Mesothelial cell of epicardium (in vitro differentiated cells): Measurements from ENCODE around the gene MARS1. TPM values are rescaled to one million over a fixed set of nuclear protein-coding genes. Genes with fewer than 3 reads are reported as not detected.

Source experiments
- DNase-seq, 2 experiments: peaks; one replicate each; pipeline ENCODE4 v3.0.0; 2021; ENCODE audit warnings: low spot score in 2 of 2; ENCODE audit not compliant: unreplicated experiment in 2 of 2
- H3K27ac Mint-ChIP-seq: 2 replicates; pipeline ENCODE4 v1.8.0; 2021; ENCODE audit warnings: mixed read lengths
- H3K27me3 Mint-ChIP-seq: 2 replicates; pipeline ENCODE4 v1.8.0; 2021; ENCODE audit warnings: low read depth, mixed read lengths
- H3K36me3 Mint-ChIP-seq: 2 replicates; pipeline ENCODE4 v1.8.0; 2021; ENCODE audit warnings: mixed read lengths
- H3K4me1 Mint-ChIP-seq: 2 replicates; pipeline ENCODE4 v1.8.0; 2021; ENCODE audit warnings: mixed read lengths
- H3K4me3 Mint-ChIP-seq: 2 replicates; pipeline ENCODE4 v1.8.0; 2021; ENCODE audit warnings: mild to moderate bottlenecking, moderate library complexity, mixed read lengths
- H3K9me3 Mint-ChIP-seq: 2 replicates; pipeline ENCODE4 v1.8.0; 2021; ENCODE audit warnings: mixed read lengths
- CTCF ChIP-seq: fragments of 200-600 bp; sonication (generic); IDR thresholded peaks from one replicate; pipeline ENCODE4 v1.5.0; 2021; ENCODE audit warnings: antibody characterized with exemption; ENCODE audit not compliant: unreplicated experiment
- total RNA-seq: library from RNA; stranded (reverse); gene quantifications from 3 replicates; pipeline ENCODE4 v1.2.1, GENCODE V29; 2021

MARS1 gene
- total RNA-seq, 1 donor from 2014 or later = 177 TPM

GRCh38 chr12:57467212-57467874 lies 20.5 kb upstream of the MARS1 start:
- no peak for DNase-seq
- no peaks in the 10 kb centered on the region for H3K36me3 Mint-ChIP-seq
- peaks cover 6% of the 10 kb centered on the region for H3K4me1 Mint-ChIP-seq
- no peak overlapping the region for H3K4me3 Mint-ChIP-seq
- H3K27ac Mint-ChIP-seq = no peak overlapping the region
- TF ChIP-seq CTCF = no peak
- peaks cover 92% of the 10 kb centered on the region for H3K27me3 Mint-ChIP-seq
- no peaks in the 10 kb centered on the region for H3K9me3 Mint-ChIP-seq

GRCh38 chr12:57467915-57468314 lies 20.0 kb upstream of the MARS1 start:
- TF ChIP-seq CTCF = no peak
- no peaks in the 10 kb centered on the region for H3K36me3 Mint-ChIP-seq
- DNase-seq = no peak
- H3K4me1 Mint-ChIP-seq = peaks cover under 1% of the 10 kb centered on the region
- H3K27me3 Mint-ChIP-seq = peaks cover 92% of the 10 kb centered on the region
- no peaks in the 10 kb centered on the region for H3K9me3 Mint-ChIP-seq
- H3K4me3 Mint-ChIP-seq = no peak overlapping the region
- H3K27ac Mint-ChIP-seq = no peak overlapping the region

GRCh38 chr12:57469296-57470164 lies 18.3 kb upstream of the MARS1 start:
- Mint-ChIP-seq H3K36me3 (no peaks in the 10 kb centered on the region), H3K4me1 (peaks cover 2% of the 10 kb centered on the region), H3K9me3 (no peaks in the 10 kb centered on the region), H3K27ac (no peak overlapping the region), H3K4me3 (no peak overlapping the region), H3K27me3 (peaks cover 92% of the 10 kb centered on the region)
- no peak for TF ChIP-seq CTCF
- DNase-seq = no peak

- peaks cover 92% of the 10 kb centered on the region for H3K27me3 Mint-ChIP-seq
- no peaks in the 10 kb centered on the region for H3K9me3 Mint-ChIP-seq
- peaks cover 7% of the 10 kb centered on the region for H3K4me1 Mint-ChIP-seq
- no peak for DNase-seq
- H3K27ac Mint-ChIP-seq = no peak overlapping the region
- H3K4me3 Mint-ChIP-seq = no peak overlapping the region
- TF ChIP-seq CTCF = no peak
- no peaks in the 10 kb centered on the region for H3K36me3 Mint-ChIP-seq
Measured at GRCh38 chr12:57470286-57470969, 17.4 kb upstream of the MARS1 start.

- no peaks in the 10 kb centered on the region for H3K36me3 Mint-ChIP-seq
- no peak overlapping the region for H3K4me3 Mint-ChIP-seq
- H3K27ac Mint-ChIP-seq = no peak overlapping the region
- no peak for TF ChIP-seq CTCF
- peaks cover 92% of the 10 kb centered on the region for H3K27me3 Mint-ChIP-seq
- H3K4me1 Mint-ChIP-seq = peaks cover 11% of the 10 kb centered on the region
- no peaks in the 10 kb centered on the region for H3K9me3 Mint-ChIP-seq
- DNase-seq = no peak
Measured at GRCh38 chr12:57470970-57471656, 16.8 kb upstream of the MARS1 start.
